GM19397 (cell line): Measurements from ENCODE around the gene ZBTB39.
"Not testable (repeated sequence)": the region's sequence is repeated elsewhere in the genome, so short reads cannot be mapped to it uniquely, and the experiment has no call there.

ENCODE experiments used
- ATAC-seq: cut with Tn5 transposase; IDR thresholded peaks from one replicate; pipeline ENCODE4 v1.9.1; 2021; ENCODE audit warnings: mild to moderate bottlenecking, moderate library complexity; ENCODE audit not compliant: unreplicated experiment

ZBTB39 gene

GRCh38 chr12:57033431-57033830 lies 27.1 kb upstream of the ZBTB39 start:
- no peak for ATAC-seq

DNA sequence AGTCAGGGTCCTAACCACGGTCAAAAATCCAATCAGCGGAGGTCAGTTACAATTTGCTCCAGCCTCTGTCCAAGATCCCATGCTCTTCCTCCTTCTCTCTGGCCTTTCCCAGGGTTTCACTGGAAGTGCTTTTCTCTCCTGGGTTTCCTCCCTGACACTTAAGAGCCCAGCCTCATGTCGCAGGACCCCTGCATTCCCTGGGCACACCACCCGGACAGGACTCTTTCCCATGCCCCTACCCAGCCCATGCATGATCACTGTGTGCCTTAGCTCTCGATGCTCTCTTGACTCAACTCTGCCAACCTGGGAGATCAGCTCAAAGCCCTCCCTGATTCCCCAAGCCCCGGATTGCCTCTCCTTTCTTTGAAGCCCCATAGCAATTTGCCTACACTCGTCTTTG lies 25.4 kb upstream of the ZBTB39 start:
- ATAC-seq, result no peak

DNA sequence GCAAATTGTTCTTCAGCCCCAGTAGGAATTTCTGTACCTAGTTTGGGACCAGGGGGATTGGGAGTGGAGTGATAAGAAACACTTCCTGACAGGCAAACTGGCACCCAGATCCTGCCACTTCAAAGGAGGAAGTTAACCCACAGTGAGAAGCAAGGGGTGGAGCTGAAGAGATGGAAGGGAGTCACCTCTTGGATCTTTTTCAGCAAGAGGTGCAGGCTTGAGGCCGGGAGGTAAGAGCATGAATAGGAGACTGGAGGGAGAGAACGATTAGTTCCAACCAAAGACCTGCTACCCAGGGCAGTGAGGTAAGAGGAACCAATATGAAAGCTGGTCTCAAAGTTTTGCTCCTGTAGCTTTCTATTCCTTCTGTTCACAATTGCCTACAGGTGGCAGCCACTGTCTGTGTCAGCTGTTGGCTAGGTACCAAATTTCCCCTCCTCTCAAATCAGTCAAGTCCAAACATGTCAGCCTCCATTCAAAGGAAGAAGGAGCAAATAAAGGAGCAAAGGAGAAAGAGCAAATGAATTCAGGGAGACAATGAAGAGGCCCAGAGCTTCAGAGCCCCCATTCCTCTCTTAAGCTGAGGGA lies 24.9 kb upstream of the ZBTB39 start:
- ATAC-seq, result no peak

DNA sequence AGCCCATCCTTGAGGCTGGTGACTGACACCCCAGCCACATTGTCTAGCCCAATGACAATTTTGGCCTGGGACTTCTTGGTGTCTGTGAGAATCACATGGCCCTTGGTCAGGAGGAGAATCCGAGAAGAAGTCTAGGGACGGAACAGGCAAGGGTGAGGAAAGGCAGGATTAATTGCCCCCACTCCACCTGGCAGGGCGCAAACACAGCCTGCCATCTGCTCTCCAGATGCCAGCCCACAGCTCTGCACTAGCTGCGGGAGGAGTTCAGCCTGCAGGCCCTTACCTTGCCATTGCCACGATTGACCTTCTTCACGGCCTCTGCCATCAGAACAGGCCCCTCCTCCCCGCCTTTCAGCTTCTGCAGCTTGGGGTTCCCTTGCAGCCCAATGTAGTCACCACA lies 23.1 kb upstream of the ZBTB39 start:
- ATAC-seq, result no peak

DNA sequence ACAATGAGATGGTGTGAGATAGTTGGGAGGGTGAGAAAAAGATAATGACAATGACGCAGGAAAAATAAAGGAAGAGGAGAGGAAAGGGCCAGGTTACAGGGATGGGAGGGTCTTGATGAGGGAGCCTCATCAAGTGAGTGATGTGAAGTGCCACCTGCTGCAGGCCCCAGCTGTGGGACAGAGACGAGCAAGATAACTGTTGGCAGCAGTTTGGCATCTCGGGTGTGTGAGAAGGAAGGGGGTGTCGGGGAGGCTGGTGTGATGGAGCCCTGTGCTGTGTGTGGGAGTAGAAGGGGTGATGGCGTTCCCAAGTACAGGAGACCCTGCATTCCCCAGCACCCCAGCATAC lies 21.4 kb upstream of the ZBTB39 start:
- no peak for ATAC-seq

GRCh38 chr12:57027011-57027804 lies 20.9 kb upstream of the ZBTB39 start:
- no peak for ATAC-seq

GRCh38 chr12:57025196-57025595 lies 18.9 kb upstream of the ZBTB39 start:
- no peak for ATAC-seq

- not testable (repeated sequence) for ATAC-seq
Measured at GRCh38 chr12:57022324-57022723, 16.0 kb upstream of the ZBTB39 start.

DNA sequence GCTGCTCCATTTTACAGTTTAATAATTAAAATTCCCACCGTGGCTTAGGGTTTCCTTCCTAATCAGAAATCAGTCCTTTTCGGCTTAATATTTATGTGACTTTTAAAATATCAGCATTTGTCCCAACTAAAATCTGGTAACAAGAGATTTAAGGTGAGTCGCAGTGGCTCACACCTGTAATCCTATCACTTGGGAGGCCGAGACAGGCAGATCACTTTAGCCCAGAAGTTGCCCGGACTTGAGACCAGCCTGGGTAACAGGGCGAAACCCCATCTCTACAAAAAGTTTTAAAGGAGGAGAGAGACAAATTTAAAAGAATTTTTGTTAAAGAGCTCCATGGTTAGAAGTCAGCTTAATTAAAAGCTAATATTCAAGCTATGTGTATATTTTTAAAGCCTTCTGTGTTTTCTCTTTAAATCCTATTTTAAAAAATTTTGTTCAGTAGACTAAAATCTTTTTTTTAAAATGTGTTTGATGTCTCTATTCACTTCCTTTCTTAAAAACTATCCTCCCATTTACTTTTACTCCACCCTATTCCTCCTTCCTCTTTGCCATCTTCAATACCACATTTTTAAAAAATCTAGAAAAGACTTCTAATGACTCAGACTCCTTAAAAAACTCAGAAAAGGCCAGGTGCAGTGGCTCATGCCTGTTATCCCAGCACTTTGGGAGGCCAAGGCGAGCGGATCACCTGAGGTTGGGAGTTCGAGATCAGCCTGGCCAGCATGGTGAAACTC lies 13.8 kb upstream of the ZBTB39 start:
- no peak for ATAC-seq

DNA sequence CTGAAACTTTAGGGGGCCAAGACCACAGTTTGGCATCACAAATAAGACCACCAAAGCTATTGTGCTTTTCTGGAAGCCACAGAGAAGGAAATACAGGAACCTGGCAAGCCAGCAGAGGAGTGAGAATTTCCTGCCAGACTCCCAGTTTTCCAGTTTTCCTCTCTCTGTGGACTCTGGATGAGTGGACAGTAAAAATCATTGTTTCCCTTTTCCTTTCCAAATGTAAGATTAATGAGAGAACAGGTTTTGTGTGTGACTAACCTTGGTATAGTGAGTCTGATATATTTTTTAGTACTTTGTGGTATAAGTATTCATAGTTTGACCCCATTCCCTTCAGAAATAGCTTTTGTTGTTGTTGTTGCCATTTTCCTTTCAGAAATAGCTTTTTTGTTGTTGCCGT lies 12.6 kb upstream of the ZBTB39 start:
- ATAC-seq, result no peak

DNA sequence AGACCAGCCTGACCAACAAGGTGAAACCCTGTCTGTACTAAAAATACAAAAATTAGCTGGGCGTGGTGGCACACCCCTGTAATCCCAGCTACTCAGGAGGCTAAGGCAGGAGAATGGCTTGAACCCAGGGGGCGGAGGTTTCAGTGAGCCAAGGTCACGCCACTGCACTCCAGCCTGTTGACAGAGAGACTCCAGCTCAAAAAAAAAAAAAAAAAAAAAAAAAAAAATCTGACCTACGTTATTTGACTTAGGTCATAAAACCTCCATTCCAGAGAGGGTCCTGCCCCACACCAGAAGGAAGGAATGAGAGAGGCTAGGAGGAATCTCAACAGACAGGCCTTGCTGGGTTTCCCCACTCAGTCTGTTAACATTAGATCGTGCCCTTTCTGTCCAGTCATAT lies 12.0 kb upstream of the ZBTB39 start:
- ATAC-seq, result not testable (repeated sequence)

DNA sequence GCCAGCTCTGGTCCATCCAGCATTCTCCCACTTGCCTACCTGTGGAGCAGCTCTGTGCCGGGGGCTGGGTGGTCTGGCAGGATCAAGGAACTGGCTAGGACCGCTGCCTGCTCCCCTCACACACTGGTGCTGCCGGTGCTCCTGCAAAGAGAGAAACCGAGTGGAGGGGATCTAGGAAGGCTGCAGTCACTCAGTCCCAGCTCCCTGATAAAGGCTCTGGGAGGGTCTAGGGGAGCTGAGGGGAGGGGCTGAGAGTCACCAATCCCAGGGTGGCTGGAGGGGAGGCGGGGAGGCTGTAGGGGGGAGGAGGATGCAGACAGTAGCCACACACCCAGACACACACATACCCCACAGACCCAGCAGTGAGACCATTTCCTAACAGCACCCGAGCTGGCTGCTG lies 10.0 kb upstream of the ZBTB39 start, which contains the start of gene TAC3:
Gene TAC3, minus strand, starts transcription at position 182 of the 400 bp plus-strand sequence. CDS start 732 bp downstream, outside the sequence.
- no peak for ATAC-seq

DNA sequence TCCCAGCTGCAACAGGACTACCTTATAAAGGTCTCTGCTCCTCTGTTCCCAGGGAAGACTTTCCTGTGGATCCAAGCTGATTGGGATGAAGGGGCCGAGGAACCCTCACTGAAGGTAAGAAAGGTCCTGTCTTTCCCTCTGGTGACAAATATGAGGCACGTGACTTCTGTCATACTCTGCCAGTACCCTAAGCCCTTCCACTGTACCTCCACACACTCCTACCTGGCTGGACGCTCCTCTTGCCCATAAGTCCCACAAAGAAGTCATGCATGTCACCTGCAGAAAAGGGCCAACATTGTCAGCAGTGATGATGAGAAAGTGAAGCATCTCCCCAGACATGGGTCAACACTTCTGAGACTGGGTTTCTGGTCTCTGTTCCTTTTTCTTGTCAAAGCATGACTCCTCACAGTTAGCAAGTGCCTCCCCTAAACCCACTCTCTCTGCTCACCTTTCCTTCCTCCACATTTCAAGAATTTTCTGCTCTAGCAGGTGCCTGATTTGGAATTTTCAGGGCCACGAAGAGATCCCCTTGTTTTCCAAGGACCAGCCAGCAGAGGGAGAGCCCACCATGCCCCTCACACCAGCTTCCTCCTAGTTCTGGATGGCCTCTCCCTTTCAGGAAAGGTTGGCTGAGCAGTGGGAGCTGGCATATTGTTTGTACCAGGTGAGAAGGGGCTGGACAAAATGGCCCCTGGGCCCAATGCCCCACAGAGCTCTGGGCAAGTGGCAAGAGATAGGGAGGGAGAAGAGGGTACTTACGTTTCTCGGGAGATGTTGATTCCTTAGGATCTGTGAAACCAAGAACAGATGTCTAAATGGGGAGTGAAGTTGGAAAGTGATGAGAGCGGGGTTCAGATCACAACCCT lies 6.5 kb upstream of the ZBTB39 start:
- ATAC-seq, result peak; percentile 65

DNA sequence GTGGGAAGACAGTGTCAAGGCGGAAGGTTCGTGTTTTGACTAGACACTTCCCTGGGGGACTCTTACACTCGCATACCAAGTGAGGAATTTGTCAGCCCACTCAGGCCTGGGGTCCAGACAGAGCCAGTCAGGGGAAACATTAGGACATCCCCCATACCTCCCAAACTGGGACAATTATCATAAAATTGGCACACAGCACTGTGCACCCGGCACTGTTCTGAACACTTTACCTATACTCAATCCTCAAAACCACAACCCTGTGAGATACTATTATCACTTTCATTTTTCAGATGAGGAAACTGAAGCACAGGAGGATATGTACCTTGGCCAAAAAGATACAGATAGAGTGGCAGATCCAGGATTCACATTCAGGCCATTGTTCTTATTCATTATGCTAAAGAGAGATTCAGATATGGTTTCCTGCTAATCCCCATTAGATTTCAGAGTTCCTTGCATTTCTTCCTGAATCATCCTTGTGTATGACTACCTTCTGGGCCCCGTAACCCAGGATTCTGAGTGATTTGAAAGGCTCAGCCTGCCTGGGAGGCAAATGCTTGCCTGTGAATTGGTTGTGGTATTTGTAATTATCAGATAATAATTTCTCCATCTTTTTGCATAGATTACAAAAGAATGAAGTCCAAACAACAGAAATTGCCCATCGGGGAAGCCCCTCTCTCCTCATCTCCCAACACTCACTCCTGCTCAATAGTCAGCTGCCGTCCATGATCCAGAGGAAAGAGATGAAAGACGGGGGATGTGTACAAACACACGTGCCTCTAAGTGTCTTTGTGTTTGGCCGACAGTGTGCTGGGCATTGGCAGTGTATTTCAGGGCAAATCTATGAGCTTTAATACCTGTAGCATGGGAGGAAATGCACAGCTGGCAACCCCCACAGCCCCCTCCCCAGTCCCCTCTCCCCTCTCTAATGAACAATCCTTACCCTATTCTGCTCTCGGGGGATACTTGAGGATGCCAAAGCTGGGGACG lies 5.4 kb upstream of the ZBTB39 start:
- no peak for ATAC-seq

DNA sequence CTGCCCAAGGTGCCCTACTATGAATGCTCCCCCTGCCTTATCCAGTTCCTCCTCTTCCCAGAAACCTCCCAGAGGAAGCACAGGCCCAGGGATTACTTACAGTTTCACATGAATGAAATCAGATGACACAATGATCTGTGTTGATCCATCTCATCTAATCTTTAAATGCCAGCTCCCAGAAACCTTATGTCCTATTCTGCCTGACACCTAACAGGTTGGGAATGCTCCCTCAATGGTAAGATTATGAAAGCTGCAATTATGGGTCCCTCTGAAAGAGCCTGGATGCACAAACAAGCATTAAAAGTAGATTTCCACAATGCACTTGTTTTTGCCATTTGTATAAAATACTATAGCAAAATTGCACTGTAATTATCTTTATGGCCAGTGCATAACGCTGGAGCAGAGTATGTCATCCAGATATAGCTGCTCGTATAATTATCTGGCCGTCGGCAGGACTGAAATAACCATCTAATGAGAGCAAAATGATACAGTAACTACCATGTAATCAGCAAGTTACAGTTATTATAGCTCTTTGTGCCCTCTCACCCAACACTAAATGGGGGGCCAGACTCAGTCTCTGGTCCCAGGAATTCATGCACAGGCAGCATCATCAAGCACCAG lies 4.4 kb upstream of the ZBTB39 start:
- no peak for ATAC-seq

- no peak for ATAC-seq
Measured at GRCh38 chr12:57009949-57010626, 3.7 kb upstream of the ZBTB39 start.

DNA sequence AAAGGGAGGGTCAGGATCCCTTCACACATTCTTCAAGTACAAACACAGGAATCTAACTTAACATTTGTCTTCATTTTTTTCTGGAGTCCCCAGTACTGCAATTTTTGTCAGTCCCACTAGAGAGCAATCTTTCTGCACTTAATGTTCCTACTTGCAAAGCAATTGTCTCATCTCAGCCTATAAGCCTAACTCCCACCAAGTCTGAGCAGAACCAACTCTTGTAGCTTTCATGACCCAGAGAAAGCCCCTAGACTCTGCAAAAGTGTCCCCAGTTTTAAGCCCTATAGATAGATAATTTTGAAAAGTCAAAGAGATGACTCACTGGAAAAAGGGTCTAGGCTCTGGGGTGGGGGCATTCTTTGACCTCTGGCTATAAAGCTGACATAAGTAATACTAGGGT lies 1.8 kb upstream of the ZBTB39 start:
- ATAC-seq, result no peak

GRCh38 chr12:57006809-57007475 lies 596 bp upstream of the ZBTB39 start:
- ATAC-seq, result peak; percentile 8
